Cardiac fibroblast (primary cell): ENCODE results near the gene GPR12.

Experiments used
- DNase-seq, 2 donors: peaks; one replicate each; pipeline versions ENCODE4 v3.0.0 to v3.0.0-alpha.2; 2010; ENCODE audit warnings: low read depth in 2 of 2
- H3K4me3 ChIP-seq, 2 donors: replicated peaks in 1 of 2; 1 replicate in 1 of 2; 2 replicates in 1 of 2; pipeline ENCODE4 v1.5.1; 2011; ENCODE audit warnings: low read depth in 2 of 2, low read length in 2 of 2, mild to moderate bottlenecking in 2 of 2, moderate library complexity in 1 of 2
- TF ChIP-seq, protein P1 (sequence below): IDR thresholded peaks from one replicate; pipeline ENCODE4 v1.5.1; 2011; ENCODE audit warnings: low read depth, mild to moderate bottlenecking, low read length, inconsistent platforms

Gene GPR12, protein sequence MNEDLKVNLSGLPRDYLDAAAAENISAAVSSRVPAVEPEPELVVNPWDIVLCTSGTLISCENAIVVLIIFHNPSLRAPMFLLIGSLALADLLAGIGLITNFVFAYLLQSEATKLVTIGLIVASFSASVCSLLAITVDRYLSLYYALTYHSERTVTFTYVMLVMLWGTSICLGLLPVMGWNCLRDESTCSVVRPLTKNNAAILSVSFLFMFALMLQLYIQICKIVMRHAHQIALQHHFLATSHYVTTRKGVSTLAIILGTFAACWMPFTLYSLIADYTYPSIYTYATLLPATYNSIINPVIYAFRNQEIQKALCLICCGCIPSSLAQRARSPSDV

DNA sequence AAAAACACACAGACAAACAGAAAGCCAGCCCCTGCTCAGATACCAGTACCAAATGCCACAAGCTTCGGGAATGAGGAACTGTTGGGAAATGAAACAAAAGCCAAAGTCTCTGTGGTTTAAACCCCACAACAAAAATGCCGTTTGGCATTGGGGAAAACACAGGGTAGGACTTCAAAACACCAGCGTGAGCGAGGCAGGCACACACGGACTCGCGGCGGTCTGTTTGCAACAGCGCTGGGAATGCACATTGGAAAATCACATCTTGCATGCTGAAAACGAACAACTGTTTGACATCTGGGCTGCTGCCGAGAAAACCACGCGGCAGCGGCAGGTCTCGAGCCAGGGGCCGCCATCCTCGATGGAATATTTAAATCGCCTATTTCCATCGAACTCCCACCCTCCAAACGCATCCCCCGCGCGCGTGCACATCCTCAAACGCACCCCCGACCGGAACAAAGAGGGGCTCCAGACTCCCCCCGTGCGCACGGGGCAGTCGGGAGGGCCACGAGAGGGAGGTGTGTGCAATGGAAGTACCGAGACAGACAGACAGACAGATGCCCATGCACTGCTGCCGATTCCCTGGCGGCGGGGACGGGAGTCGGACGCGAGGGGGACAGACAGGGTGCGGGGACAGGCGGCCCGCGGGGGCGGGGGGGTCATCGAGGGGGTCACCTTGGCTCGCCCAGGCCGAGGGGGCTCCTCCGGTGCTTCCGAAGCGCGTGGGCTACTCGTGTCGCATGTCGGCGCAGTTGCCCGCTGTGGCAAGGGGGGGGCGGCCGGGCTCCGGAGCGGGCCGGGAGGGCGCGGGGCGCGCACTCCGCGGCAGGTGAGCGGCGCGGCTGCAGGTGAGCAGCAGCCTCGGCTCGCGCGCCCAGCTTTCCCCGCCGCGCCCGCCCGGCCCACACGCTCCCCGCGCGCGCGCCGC is at the start of gene GPR12:
TSS of gene GPR12 (minus strand) at position 880 of the 925 bp plus-strand sequence. CDS start 959 bp downstream, outside the sequence.
- TF ChIP-seq, protein P1, sequence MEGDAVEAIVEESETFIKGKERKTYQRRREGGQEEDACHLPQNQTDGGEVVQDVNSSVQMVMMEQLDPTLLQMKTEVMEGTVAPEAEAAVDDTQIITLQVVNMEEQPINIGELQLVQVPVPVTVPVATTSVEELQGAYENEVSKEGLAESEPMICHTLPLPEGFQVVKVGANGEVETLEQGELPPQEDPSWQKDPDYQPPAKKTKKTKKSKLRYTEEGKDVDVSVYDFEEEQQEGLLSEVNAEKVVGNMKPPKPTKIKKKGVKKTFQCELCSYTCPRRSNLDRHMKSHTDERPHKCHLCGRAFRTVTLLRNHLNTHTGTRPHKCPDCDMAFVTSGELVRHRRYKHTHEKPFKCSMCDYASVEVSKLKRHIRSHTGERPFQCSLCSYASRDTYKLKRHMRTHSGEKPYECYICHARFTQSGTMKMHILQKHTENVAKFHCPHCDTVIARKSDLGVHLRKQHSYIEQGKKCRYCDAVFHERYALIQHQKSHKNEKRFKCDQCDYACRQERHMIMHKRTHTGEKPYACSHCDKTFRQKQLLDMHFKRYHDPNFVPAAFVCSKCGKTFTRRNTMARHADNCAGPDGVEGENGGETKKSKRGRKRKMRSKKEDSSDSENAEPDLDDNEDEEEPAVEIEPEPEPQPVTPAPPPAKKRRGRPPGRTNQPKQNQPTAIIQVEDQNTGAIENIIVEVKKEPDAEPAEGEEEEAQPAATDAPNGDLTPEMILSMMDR = no peak
- DNase-seq = peak; percentile 10 to 11
- H3K4me3 ChIP-seq = peak within 1 kb of the TSS in 1 of 2 donors; percentile 4

DNA sequence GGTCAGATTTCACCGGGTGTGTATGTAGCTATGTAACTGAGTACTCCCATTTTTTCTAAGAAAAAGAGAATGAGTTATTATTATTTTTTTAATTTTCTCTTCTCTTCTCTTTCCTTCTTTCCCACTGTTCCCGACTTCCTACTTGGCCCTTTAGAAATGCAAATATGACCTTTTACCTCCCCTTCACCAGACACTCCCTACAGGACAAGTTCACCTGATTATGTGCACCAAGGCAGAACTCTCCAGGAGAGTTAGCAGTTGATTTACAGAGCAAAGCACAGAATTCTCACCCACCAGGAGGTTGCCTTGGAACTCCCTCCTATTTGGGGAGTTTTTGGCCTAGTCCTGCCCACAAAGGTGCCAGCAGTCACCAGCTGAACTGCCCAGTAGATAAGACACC is 49.5 kb upstream of the GPR12 start:
- TF ChIP-seq, protein P1 = no peak
- no peak overlapping the region for H3K4me3 ChIP-seq
- no peak for DNase-seq

DNA sequence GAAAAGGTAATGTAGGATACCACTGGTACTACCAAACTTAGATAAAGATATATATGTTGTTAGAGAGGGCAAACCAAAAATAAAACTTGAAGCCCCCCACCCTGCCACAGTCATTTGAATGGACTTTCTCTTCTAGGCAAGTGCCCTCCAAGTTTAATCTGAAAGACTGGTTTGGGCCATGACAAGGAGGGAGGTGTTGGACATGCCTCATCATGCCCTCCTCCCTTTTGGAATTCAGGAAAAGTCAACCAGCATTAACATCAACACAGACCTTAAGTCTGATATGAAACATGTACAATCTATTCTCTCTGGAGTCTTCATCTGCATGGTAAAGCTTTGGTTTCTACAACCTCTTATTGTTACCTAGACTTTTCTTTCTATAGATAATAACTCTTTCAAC is 46.3 kb upstream of the GPR12 start:
- DNase-seq = no peak
- TF ChIP-seq, protein P1 = no peak
- H3K4me3 ChIP-seq = no peak overlapping the region

DNA sequence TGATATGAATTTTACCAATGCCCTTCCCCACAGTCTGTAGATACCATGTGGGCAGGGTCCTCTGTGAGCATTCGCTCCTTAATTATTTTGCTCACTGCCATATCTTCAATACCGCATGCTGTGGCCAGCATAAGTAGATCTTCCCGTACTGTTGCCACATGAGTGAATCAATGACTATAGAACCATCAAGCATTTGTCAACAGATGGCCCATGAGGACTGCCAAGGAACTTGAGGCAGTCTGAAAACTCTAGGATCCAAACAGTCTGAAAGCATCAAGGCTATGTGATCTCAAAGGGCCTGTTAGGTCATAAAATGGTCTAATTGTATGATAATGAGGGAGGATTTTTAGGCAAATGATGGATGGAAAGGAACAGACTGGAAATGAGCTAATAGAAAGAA is 27.4 kb upstream of the GPR12 start:
- DNase-seq = no peak
- no peak overlapping the region for H3K4me3 ChIP-seq
- TF ChIP-seq, protein P1 = no peak

DNA sequence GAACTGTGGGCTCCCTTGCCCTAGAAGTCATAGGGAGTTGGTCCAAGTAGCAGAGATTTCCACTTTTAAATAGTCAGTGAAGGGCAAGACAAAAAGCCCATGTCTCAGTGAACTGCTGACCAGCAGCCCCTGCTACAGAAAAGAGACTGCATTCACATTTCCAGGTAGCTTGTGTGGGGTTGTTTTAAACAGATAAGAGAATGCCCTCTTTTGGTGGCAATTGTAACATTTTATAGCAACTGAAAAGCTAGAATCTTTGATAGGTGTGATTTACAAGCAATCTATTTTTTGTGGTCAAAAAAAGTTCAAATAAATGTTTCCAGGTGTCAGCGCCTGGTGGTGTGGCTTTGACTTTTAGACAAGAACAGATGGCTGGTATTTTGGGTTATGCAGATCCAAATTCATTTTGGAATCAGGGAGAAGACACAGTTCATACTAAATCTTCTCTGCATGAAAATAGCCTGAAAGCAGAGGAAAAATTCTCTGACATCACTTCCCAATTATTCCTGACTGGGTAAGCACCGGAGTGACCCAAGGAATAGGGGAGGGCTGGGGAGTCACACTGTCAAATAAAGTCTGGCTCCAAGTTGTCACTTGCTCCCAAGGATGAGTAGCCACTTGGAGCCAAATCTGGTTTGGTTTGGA is 26.2 kb upstream of the GPR12 start:
- H3K4me3 ChIP-seq = no peak overlapping the region
- DNase-seq = no peak
- TF ChIP-seq, protein P1 = no peak

DNA sequence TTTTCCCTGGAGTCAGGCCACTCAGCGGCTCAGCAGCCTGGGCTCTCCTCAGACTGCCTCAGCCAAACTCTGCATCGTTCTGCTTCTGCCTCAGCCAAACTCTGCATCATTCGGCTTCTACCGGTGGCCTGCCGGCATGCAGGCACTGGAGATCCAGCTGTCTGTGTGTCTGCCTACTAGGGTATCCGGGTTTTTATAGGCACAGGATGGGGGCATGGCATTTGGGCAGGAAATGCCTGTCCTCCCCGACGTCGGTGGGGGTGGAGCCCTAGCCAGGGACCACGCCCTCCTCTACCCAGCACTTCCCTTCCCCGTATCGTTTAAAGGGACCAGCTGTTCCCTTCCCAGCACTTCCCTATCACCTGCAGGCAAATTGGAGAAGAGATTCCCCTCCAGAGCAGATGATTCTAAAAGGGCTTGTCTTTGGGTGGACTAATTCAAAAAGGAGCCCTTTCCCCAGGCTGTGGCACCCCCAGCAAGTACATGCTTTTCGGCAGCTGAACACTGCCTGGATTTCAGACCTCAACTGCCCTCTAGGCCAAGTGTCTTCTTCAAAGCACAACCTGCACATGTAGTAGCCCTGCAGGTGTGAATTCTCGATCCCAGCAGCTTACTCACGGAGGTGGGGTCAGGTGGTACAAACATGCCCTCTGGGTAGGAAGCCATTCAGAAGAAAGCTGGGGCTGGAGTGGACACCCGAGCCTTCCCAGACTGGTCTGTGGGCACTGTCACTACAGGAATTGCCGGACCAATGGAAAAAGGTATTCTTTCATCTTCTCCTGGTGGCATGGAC is 25.4 kb upstream of the GPR12 start:
- DNase-seq = peak in 1 of 2 donors; percentile 4
- TF ChIP-seq, protein P1 = no peak
- H3K4me3 ChIP-seq = no peak overlapping the region
